ENCODE data around the gene NKX6-2.
"Not testable (repeated sequence)": the region's sequence is repeated elsewhere in the genome, so short reads cannot be mapped to it uniquely, and the experiment has no call there.

Gene NKX6-2

DNA sequence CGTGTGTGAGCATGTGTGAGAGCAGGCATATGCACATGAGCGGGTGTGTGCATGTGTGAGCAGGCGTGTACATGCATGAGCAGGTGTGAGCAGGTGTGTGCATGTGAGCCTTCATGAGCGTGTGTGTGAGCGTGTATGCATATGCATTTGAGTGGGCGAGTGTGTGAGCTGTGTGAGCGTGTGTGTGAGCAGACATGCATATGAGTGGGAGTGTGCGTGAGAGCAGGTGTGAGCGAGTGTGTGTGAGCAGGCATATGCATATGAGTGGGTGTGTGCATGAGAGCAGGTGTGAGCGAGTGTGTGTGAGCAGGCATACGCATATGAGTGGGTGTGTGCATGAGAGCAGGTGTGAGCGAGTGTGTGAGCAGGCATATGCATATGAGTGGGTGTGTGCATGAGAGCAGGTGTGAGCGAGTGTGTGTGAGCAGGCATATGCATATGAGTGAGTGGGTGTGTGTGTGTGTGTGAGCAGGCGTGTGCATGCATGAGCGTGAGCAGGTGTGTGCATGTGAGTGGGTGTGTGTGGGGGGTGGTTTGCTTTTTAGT, 30.7 kb downstream of the NKX6-2 start:
- DNase-seq (ENCODE audit: low read depth in 2 of 2): no peak

DNA sequence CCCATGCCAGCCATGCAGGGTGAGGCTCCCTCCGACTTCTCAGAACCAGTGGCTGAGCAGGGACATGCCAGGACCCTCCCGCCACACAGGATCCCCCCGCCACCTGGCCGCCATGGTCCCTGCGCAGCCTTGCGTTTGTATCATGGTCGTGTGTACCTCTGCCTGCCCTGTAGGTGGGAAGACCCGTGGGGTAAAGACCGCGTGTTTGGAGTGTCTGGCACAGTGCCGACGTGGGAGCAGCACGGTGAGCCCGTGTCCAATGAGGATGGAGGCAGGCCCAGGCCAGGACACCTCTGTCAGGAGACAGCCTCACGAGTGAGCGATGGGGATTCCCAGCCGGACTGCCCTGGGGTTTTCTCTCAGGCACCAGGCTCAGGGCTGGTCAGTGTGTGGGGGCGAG, 31.9 kb downstream of the NKX6-2 start:
- DNase-seq (ENCODE audit: low read depth in 2 of 2): no peak

DNA sequence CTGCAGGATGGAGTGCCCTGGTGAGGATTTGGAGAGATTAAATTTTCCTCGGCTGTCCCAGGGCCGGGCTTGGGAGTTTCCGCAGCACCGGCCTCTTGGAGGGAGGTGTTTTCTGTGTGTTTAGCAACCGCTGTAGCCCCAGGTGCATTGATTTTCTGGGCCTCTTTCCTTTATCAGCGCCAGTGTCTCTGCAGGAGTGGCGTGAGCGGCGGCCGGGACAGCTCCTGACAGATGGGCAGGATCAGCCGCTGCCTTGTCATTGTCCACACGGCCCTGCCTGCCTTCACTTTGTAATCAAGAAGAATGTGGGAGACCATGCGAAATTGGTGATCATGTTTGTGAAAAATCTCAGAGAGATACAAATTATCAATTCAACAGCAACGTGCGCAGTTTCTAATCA, 32.4 kb downstream of the NKX6-2 start:
- no peak for DNase-seq (ENCODE audit: low read depth in 2 of 2)

DNA sequence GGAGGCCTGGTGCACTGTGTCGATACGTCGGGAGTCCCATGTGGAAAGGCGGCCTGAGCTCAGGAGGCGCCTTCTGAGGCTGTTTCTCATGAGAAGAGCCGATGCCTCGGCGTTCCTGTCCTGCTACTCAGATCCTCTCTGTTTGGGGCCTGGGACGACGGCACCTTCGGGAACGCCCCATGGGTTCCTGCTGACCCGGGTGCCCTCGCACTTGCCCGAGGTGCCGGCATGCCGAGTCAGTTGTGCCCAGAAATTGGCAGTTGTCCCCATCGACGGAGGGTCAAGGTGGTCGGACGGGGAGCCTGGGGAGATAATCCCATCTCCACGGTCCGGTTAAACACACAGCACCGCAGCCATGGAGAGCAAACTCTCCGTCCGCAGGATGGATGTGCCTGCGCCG, 33.0 kb downstream of the NKX6-2 start:
- DNase-seq (ENCODE audit: low read depth in 2 of 2): no peak

DNA sequence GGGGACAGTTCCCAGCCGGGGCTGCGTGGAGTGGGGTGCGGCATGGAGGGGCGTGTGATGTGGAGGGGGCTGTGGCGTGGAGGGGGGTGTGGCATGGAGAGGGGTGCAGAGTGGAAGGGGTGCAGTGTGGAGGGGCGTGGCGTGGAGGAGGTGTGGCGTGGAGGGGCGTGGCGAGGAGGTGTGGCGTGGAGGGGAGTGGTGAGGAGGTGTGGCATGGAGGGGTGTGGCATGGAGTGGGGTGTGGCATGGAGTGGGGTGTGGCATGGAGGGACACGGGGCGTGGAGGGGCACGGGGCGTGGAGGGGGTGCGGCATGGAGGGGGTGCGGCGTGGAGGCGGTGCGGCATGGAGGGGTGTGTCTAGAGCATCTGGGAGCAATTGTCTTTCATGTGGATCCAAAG, 33.6 kb downstream of the NKX6-2 start:
- DNase-seq (ENCODE audit: low read depth in 2 of 2): no peak

DNA sequence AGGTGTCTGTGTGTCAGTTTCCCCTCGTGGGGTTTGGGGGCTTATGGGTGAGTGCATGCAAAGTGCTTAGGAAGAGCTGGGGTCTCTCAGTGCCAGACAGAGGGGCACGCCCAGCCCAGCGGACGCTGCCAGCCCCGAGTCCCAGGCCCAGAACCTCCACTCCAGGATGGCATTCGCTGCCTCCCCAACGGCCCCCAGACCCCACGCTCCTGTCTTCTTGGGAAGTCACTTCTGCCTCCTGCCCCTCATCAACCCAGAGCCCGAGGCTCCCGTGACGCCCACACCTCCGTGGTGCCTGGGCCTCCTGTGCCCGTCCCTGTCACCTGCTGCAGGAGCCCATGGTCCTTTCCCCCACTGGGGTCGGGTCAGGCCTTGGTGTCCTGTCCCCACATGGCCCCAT, 35.0 kb downstream of the NKX6-2 start:
- no peak for DNase-seq (ENCODE audit: low read depth in 2 of 2)

DNA sequence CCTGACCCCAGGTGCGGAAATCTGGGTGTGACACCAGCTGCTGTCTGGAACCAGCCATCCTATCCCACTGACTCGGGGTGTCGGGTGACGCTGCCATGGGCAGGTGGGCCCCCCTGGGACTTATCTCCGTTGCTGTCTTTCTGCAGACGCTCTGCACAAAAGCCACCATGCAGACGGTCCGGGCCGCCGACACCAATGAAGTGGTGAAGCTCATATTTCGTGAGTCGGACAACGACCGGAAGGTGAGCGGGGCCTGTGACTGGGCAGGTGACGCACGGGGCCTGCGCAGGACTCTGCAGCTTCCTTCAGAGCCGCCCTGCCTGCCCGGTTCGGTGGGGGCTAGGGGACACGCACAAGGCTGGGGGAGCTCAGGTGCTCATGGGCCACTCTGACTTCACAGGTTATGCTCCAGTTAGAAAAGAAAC, 36.6 kb downstream of the NKX6-2 start:
- no peak for DNase-seq (ENCODE audit: low read depth in 2 of 2)

DNA sequence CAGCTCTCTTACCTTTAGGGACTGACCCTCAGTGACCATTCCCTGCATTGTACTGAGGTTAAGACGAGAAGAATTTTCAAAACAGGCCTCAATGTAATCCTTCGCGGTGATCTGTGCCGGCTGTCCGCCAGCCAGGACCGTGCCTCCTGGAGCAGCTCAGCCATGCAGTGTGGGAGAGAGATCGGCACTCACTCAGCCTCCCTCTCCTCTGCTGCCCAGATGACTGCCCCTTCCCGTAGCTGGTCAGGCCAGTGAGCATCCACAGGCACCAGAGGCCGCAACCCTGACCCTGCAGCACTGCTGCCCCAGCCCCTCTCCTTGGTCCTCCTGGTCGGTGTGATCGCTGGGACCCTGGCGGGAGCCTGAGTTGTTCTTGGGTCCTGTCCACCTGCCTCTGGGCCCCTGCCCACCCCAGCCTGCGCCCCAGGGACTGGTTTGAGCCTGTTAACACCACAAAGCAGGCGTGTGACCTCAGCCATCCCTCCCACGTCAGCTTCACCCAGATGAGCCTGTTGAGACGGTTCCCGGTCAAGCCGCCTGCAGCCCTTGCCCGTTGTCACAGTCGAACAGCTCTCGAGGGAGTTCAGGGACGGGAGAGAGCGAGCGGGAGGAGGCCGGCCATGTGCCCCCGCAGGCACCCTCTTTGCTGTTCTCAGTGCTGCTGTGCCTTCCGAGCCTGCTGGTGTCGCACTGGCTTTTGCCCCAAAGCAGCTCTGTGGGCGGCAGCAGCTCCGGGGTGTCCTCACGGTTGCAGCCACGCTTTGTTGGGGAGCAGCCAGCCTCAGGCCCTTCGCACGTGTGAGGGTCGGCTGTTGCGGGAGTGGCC, 37.2 kb downstream of the NKX6-2 start:
- DNase-seq (ENCODE audit: low read depth in 2 of 2): no peak

DNA sequence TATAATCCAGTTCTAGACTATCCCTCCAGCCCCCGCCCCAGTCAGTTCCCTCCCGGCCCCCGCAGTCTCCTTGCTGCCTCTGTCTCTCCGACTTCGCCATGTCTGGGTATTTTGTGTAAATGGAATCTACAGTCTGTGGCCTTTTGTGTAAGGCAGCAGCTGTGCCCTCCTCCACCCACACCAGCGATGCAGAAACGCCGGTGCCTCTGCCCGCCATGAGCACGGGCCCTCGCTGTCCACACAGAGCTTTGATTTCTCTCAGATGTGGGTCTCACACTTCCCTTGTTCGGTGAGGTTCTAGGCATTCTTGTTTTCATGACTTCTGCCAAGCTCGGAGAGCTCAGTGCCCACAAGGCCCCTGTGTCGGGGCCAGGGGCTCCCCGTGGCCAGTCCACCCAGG, 37.8 kb downstream of the NKX6-2 start:
- DNase-seq (ENCODE audit: low read depth in 2 of 2): no peak

DNA sequence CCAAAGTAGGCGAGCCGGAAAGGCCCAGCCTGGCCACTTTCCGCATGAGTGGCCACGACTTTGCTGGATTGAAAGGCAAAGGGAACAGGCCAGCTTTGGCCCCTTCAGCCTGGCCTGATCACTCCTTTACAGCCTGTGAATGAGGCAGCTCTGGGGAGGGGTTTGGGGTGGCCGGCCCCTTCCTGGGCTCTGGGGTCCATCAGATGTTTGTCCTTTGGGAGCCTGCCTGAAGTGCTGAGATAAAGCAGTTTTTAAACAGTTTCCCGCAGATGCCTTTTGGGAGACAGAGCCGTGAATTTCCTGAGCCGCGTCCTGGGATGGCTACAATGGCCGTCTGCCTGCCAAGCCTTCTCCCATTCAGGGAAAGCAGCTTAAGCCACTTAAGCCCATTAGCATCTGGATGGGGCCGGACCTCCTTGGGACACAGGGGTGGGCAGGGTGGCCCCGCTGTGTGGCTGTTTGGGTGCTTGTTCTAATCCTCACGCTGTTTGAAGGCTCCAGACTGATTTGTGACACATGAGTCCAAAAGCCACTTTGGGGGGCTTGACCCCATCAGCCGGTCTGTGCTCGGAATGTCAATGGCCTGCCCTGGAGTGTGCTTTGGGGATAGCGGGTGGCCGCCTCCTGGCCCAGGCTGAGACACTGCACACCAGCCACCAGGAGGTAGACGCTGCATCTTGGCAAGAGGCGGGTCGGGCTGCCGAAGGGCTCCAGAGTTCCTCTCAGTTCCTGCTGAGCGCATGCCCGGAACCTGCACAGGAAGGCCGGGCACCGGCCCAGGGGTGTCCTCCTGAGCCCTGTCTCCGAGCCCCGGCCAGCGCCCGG, 38.9 kb downstream of the NKX6-2 start:
- DNase-seq (ENCODE audit: low read depth in 2 of 2): no peak

DNA sequence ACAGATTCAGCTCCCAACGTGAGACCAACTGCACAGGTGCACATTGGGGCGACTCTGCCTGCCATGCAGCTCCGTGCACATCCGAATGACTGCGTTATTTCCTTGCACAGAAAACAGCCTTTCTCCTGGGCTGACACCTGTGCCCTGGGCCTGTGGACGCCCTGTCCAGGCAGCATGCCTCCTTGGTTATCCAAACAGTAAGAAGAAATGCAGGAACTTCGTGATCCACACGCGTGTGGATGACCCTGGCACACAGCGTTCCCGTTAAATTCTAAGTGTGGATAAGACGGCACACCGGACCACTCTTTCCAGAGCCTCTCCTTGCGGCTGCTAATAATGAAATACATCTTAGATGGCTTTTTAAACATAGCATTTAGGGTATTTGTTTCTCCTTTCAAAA, 39.6 kb downstream of the NKX6-2 start:
- DNase-seq (ENCODE audit: low read depth in 2 of 2): no peak

DNA sequence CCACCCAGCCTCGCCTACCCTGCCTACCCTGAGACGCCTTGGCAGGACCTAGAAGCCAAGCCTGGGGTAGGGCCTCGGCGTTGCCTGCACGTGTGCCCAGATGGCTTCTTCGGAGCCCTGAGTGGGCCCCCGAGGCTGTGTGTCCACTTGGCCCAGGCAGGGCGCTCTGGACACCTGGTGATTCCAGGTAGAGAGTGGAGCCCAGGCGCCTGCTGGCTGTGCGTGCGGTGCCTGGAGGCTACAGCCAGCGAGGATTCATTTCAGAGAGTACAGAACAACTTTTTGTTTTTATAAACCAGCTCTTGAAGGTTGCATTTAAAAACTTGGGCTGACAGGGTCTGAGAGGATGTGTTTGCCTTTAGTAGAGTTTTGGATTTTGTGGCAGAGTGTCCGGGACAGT, 40.0 kb downstream of the NKX6-2 start:
- no peak for DNase-seq (ENCODE audit: low read depth in 2 of 2)

DNA sequence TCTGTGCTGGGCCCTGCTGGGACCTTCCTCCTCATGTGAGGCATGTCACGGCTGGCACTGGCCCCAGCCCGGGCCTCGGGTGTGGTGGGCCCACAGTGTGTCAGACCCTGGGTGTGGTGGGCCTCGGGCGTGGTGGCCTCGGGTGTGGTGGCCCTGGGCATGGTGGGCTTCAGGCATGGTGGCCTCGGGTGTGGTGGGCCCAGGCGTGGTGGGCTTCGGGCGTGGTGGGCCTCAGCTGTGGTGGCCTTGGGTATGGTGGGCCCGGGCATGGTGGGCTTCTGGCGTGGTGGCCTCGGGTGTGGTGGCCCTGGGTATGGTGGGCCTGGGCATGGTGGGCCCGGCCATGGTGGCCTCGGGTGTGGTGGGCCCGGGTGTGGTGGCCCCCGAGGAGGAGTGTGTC, 40.4 kb downstream of the NKX6-2 start:
- DNase-seq (ENCODE audit: low read depth in 2 of 2): no peak

DNA sequence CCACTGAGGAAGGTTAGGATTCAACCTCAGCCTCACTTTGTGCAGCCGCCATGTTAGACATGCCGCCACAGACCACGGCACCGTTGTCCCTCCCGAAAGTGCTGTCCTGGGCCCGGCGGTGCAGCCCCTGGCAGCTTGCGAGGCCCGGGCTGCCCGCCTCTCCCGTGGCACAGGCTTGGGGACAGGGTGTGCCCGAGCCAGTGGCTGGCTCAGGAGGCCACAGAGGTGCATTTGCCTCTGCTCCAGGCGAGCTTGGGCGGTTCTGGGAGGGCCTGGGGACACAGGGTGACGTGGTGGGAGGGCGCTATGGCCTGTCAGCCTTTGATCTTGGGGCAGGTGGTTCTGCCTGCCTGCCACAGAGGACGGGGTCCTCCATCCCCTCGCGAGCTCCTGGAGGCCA, 41.1 kb downstream of the NKX6-2 start:
- DNase-seq (ENCODE audit: low read depth in 2 of 2): no peak

DNA sequence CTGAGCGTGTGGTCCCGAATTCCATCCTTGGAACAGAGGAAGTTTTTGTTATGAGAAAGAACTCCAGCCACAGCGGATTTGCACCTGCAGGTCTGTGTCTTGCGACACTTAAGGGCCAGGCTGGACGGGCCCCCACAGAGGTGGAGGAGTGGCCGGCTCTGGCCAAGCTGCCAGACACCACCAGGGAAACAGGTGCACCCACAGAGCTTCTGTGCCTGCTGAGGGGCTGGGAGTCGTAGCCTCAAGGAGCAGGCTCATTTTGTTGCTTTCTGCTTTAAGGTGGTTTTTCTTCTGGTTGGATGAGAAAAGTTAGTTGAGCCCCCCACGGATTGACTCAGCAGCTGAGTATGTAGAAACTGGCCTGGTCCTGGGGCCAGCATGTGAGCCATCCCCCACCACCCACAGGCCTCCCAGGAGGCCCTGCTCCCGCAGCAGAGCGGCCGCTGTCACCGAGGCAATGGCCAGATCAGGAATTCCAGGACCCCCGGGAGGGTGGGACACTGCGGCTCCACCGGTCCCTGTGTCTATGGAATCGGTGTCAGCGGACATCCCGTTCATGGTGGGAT, 41.9 kb downstream of the NKX6-2 start:
- no peak for DNase-seq (ENCODE audit: low read depth in 2 of 2)

DNA sequence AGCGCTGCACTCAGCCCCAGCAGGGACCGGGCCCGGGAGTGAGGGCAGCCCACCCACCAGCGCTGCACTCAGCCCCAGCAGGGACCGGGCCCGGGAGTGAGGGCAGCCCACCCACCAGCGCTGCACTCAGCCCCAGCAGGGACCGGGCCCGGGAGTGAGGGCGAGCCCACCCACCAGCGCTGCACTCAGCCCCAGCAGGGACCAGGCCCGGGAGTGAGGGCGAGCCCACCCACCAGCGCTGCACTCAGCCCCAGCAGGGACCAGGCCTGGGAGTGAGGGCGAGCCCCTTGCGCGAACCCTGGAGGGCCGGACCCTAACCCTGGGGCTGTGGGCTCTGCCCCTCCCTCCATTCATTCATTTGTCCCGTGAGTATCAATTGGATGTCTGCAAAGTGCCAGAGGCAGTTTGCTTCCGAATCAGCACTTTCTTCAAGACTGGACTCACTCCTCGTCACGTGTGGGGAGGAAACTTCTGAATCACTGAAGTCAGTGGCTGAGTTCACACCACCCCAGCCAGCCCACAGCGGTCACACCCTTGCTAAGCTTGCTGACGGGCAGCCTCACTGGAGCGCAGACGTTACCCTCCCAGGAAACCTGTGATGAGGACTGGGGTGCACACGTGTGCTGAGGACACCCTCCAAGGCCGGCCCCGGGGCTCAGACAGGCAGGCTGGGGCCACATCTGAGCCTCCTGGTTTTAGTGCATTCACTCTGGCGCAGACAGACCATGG, 42.6 kb downstream of the NKX6-2 start:
- DNase-seq (ENCODE audit: low read depth in 2 of 2): not testable (repeated sequence)

DNA sequence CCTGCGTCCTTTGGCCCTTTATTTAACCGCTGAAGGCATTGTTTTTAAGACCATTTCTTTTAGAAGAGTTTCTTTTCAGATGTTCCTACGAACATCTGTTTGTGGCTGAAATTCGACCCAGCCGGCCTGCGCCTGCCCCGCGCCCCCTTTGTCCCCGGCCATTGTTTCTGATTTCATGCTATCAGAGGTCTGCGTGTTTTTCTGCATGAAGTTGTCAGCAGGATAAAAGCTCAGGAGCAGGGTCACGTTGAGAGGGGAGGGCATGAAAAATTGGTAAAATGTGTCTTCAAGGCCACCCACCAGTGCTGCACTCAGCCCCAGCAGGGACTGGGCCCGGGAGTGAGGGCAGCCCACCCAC, 43.1 kb downstream of the NKX6-2 start:
- DNase-seq (ENCODE audit: low read depth in 2 of 2): no peak

DNA sequence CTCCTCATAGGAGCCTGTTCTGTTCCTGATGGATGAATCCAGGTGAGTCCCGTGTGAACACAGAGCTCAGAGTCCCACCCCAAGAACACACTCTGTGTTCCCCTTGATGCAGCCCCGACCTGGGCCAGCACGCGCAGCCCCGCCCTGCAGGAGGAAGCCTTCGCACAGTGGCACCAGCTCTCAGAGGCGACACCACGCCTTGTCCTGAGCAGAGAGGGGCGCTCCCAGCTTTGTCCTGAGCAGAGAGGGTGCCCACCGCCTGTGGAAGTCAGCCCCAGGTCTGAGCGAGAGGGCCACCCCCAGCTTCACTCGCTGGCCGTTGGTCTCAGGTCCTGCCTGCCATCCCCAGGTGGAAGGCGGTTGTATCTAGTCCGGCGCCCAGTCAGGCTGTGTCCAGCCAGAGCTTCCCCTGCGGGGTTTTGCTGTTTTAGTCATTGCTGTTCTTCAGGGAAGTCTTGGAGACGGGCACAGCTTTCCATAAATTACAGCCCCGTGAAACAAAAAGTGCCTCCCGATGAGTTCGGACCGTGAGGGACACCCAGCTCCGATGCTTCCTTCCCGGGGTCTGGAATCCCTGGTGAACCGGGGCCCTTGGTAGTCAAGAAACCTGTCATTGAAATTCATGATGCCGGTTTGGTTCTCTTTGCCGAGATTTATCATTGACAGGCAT, 43.6 kb downstream of the NKX6-2 start:
- no peak for DNase-seq (ENCODE audit: low read depth in 2 of 2)

DNA sequence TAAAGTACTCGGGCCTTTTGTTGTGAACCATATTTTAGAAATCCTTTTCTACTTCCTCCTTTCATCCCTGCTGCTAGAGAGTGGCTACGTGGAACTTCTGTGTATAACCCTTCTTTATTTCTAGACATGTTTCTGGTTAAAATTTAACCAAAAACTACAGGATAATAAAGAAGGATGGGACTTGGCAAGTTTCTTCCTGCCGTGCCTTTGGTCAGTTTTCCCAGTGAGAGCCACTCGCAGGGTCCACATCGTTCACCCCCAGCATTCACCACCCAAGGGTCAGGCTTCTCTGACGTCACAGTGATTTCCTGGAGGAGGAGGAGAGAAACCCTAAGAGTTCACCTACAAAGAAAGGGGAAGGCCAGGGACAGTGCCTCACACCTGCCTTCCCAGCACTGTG, 45.4 kb downstream of the NKX6-2 start:
- no peak for DNase-seq (ENCODE audit: low read depth in 2 of 2)

DNA sequence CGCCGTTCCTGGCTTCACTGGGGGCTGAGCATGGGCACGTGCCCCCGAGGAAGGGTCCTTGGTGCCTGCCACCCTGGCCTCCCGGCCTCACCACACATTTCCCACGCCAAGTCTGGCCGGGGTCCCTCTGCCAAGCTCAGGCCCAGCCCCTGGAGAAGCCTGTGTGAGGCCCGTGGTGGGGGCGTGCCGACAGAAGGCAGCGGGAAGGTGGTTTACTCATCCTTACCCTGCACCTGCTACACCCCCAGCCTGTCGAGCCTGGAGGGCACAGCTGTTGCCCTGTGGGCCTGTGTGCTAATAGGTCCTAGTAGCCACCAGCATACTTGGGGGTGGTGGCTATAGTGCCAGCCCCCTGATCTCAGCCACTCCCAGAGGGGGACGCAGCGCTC, 46.7 kb downstream of the NKX6-2 start:
- no peak for DNase-seq (ENCODE audit: low read depth in 2 of 2)

DNA sequence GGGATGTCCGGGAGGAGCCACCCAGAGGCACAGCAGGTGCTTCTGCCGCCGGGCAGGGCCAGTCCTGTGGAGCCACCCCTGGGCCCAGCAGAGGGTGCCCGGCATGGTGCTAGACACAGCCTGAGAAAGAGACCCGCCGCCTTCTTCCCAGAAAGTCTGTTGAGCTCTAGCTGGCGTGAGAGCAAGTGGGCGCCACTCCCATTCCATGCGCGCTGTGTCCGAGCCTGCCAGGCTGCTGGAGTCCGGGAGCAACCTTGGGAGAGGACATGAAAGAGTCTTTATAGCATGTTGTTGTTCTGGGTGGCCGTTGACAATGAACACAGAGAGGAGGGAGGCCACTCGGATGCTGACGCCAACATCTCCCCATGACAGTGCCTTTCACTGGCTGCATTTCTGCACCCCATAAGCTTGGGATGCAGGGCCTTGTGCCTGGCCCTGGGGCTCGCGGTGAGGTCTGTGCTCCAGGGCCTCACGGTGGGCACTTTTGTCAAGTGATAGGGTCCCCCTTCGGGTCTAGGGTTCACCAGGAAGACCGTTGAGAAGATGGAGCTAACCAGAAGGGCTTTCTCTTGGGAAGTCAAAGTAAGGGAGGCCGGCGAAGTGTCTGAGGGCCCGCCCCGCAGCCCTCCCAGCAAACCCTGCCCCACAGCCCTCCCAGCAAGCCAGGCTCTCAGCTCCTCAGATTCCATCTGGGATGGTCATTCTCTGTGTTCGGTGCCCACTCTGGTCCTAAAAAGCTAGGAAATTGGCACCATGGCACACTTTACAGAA, 47.3 kb downstream of the NKX6-2 start:
- no peak for DNase-seq (ENCODE audit: low read depth in 2 of 2)

Measured in stimulated activated CD8-positive, alpha-beta memory T cell treated with anti-CD3 and anti-CD28 coated beads, Interleukin-7, amount 100 ng/mL, for 1 hour (primary cell).